K562 (cell line): ENCODE results near the gene KLHL20. TPM values are rescaled to one million over a fixed set of nuclear protein-coding genes. Genes with fewer than 3 reads are reported as not detected.

Experiments used
- ATAC-seq: fragments of 200-7000 bp; cut with Tn5 transposase; 3 replicates; pipeline ENCODE4 v1.9.1; 2020; ENCODE audit warnings: moderate library complexity
- BruUV-seq: library from RNA; stranded (reverse); fragments of 400-500 nt; replicated peaks from 2 replicates; lab custom pipeline; 2021; lab: Mats Ljungman, UMichigan
- CTCF ChIA-PET: fragments of 300-600 bp; formaldehyde crosslinking; extraction: SDS; loops from one replicate; lab custom pipeline; 2021; ENCODE audit warnings: low intra/inter-chr PET ratio; lab: Yijun Ruan, JAX
- POLR2A ChIA-PET: fragments of 300-600, 350-650 bp; sonication (Branson Sonifier 250); formaldehyde crosslinking; extraction: SDS; loops from one replicate; lab custom pipeline; 2021; ENCODE audit warnings: antibody characterized with exemption, inconsistent platforms; lab: Yijun Ruan, JAX
- DNase-seq, 4 experiments: peaks; one replicate each; pipeline versions ENCODE4 v3.0.0 to v3.0.0-alpha.2; 2011 to 2018; ENCODE audit warnings: low spot score in 3 of 4, mixed read lengths in 3 of 4; ENCODE audit errors: extremely low read depth in 1 of 4
- FAIRE-seq: peaks from 2 replicates; lab custom pipeline; 2011; peaks lifted over from hg19 to GRCh38; lab: Jason Lieb, UNC
- H2AFZ ChIP-seq: 2 replicates; pipeline ENCODE4 v1.6.0; 2011; ENCODE audit warnings: low read depth, low read length, control low read depth, inconsistent platforms
- H3K27ac ChIP-seq: fragments of 200-600 bp; 3 replicates; pipeline ENCODE4 v1.8.0; 2011; ENCODE audit warnings: low read depth, mild to moderate bottlenecking, control low read depth, inconsistent platforms, low read length, moderate library complexity, mixed read lengths; ENCODE audit errors: extremely low read depth
- H3K27me3 ChIP-seq, 2 experiments: fragments of 300-600 bp in 1 of 2; 2 replicates in 1 of 2; 3 replicates in 1 of 2; pipeline versions ENCODE4 v1.6.0 to v1.8.0; 2011; ENCODE audit warnings: inconsistent platforms in 2 of 2, low read length in 2 of 2, mild to moderate bottlenecking in 1 of 2, mixed read lengths in 1 of 2, moderate library complexity in 1 of 2; ENCODE audit not compliant: control insufficient read depth in 2 of 2, insufficient read depth in 2 of 2
- H3K36me3 ChIP-seq: fragments of 300-600 bp; 3 replicates; pipeline ENCODE4 v1.8.0; 2011; ENCODE audit warnings: mild to moderate bottlenecking, low read length, inconsistent platforms; ENCODE audit not compliant: control insufficient read depth, insufficient read depth
- H3K4me1 ChIP-seq, 2 experiments: fragments of 200-600 bp in 1 of 2; replicated peaks in 1 of 2; 2 replicates in 1 of 2; 3 replicates in 1 of 2; pipeline versions ENCODE4 v1.5.1 to v1.8.0; 2011; ENCODE audit warnings: inconsistent platforms in 2 of 2, low read length in 2 of 2, mild to moderate bottlenecking in 1 of 2, mixed read lengths in 1 of 2, moderate library complexity in 1 of 2; ENCODE audit not compliant: control insufficient read depth in 2 of 2, insufficient read depth in 2 of 2
- H3K4me2 ChIP-seq: 2 replicates; pipeline ENCODE4 v1.6.1; 2011; ENCODE audit warnings: low read length, control low read depth, inconsistent platforms, mixed read lengths; ENCODE audit not compliant: insufficient read depth
- H3K4me3 ChIP-seq: fragments of 200-600 bp; sonication (generic), shearing (Covaris generic); 2 replicates; pipeline ENCODE4 v1.5.1; 2016; ENCODE audit warnings: control low read depth, inconsistent platforms
- H3K79me2 ChIP-seq: fragments of 200-600 bp; 3 replicates; pipeline ENCODE4 v1.8.0; 2011; ENCODE audit warnings: low read length, inconsistent platforms; ENCODE audit not compliant: control insufficient read depth, insufficient read depth
- H3K9ac ChIP-seq, 2 experiments: 2 replicates each; pipeline versions ENCODE4 v1.6.0 to v1.6.1; 2011; ENCODE audit warnings: low read depth in 2 of 2, low read length in 2 of 2, control low read depth in 1 of 2, inconsistent platforms in 1 of 2, mild to moderate bottlenecking in 1 of 2, mixed read lengths in 1 of 2; ENCODE audit not compliant: insufficient read depth in 1 of 2
- H3K9me1 ChIP-seq: one replicate; pipeline ENCODE4 v1.6.0; 2011; ENCODE audit warnings: inconsistent platforms, mild to moderate bottlenecking, low read length, moderate library complexity; ENCODE audit not compliant: control insufficient read depth, insufficient read depth
- H3K9me3 ChIP-seq: replicated peaks from 2 replicates; pipeline ENCODE4 v1.5.1; 2011; ENCODE audit warnings: low read depth, low read length, inconsistent platforms; ENCODE audit not compliant: control insufficient read depth, insufficient read depth
- H4K20me1 ChIP-seq: replicated peaks from 2 replicates; pipeline ENCODE4 v1.6.1; 2011; ENCODE audit warnings: low read length, inconsistent platforms, mixed read lengths; ENCODE audit not compliant: control insufficient read depth, insufficient read depth
- CHD4 ChIP-seq: fragments of 200-600 bp; sonication (generic); IDR thresholded peaks from 3 replicates; pipeline ENCODE4 v1.6.1; 2012; ENCODE audit warnings: low read depth, mild to moderate bottlenecking, mixed read lengths, low read length, inconsistent platforms; ENCODE audit not compliant: insufficient read depth, insufficient replicate concordance, poor library complexity, severe bottlenecking
- E4F1 ChIP-seq: fragments of 250-450 bp; sonication (Bioruptor Pico); IDR thresholded peaks from 2 replicates; pipeline ENCODE4 v1.5.0; 2021; ENCODE audit warnings: mild to moderate bottlenecking, borderline replicate concordance
- GABPB1 ChIP-seq: sonication (generic); formaldehyde crosslinking; IDR thresholded peaks from 2 replicates; pipeline ENCODE4 v1.8.0; 2022; ENCODE audit warnings: mild to moderate bottlenecking, missing genetic modification reagents
- PATZ1 ChIP-seq: fragments of 250-450 bp; sonication (Bioruptor Pico); IDR thresholded peaks from 2 replicates; pipeline ENCODE4 v1.5.0; 2020; ENCODE audit warnings: mild to moderate bottlenecking, borderline replicate concordance
- ZC3H8 ChIP-seq: fragments of 450-650 bp; IDR thresholded peaks from 2 replicates; pipeline ENCODE4 v1.6.1; 2017
- ZNF121 ChIP-seq: sonication (generic); formaldehyde crosslinking; conservative IDR thresholded peaks from 2 replicates; pipeline ENCODE4 v1.8.0; 2022; ENCODE audit warnings: missing genetic modification reagents
- ZNF445 ChIP-seq: fragments of 250-450 bp; sonication (Bioruptor Pico); IDR thresholded peaks from 2 replicates; pipeline ENCODE4 v1.4.0; 2020; ENCODE audit warnings: low read depth, mild to moderate bottlenecking, moderate library complexity
- ZNF668 ChIP-seq: fragments of 250-450 bp; sonication (Bioruptor Pico); IDR thresholded peaks from 2 replicates; pipeline ENCODE4 v1.8.0; 2022; ENCODE audit warnings: mild to moderate bottlenecking, inconsistent platforms
- WGBS: fragments of 100-300 bp; shearing (Covaris generic); methylation state at CpG from one replicate; pipeline ENCODE4 v1.1.6; 2016; ENCODE audit warnings: low coverage, mixed read lengths; ENCODE audit not compliant: insufficient coverage; ENCODE audit errors: missing lambda C conversion rate; 5-methylcytosine and 5-hydroxymethylcytosine counted together
- in situ Hi-C: fragments of 300-500 bp; cut with MboI; formaldehyde crosslinking; loops from 4 replicates; pipeline ENCODE4 v1.15.0; 2018; ENCODE audit warnings: inconsistent platforms, mixed read lengths
- intact Hi-C: fragments of 100-400 bp; cut with micrococcal nuclease; formaldehyde crosslinking; loops from 2 replicates; pipeline ENCODE4 v1.14.2; 2022
- polyA plus RNA-seq, 8 experiments: library from polyadenylated mRNA; depleted of rRNA in 4 of 8; stranded (reverse) in 5 of 8; unstranded in 3 of 8; fragments of >200 nt; fragmentation: Nextera tagmentation in 2 of 8; fragmentation: Illumina TruSeq in 1 of 8; extraction: Ambion mirVana in 2 of 8; extraction: Trizol in 1 of 8; gene quantifications; 2 replicates each; pipeline versions ENCODE4 v1.2.1 to v1.2.3, GENCODE V29; 2011 to 2014; ENCODE audit warnings: inconsistent platforms in 1 of 8, missing spikeins in 1 of 8
- total RNA-seq, 7 experiments: library from RNA; depleted of rRNA in 6 of 7; stranded (reverse); fragments of >200 nt in 6 of 7; fragmentation: Illumina TruSeq in 2 of 7; extraction: Trizol in 2 of 7; gene quantifications; 2 replicates each; pipeline versions ENCODE4 v1.2.1 to v1.2.3, GENCODE V29; 2011 to 2021; ENCODE audit warnings: low replicate concordance in 1 of 7

The KLHL20 gene
- total and polyA plus RNA-seq, 9 of the 15 experiments (the other 6 are each of a cell fraction or from before 2014, with no cell fraction given) = 8.9 to 23.2 (median 16.8) TPM

GRCh38 chr1:173702736-173703135, 12.0 kb upstream of the KLHL20 start:
- Histone ChIP-seq H3K4me3 (no peak overlapping the region), H3K9me3 (no peaks in the 10 kb centered on the region), H3K27me3 (no peaks in the 10 kb centered on the region), H3K4me1 (no peaks in the 10 kb centered on the region), H3K4me2 (no peak overlapping the region), H3K79me2 (no peaks in the 10 kb centered on the region), H2AFZ (no peak overlapping the region), H3K36me3 (no peaks in the 10 kb centered on the region), H4K20me1 (no peaks in the 10 kb centered on the region), H3K9me1 (no peaks in the 10 kb centered on the region), H3K27ac (no peak overlapping the region), H3K9ac (no peak overlapping the region)
- in situ Hi-C loops = no loop called here
- ChIA-PET POLR2A (interaction anchor here (2.6 kb wide), 1 partner anchor 12 kb away, joined by 15 read pairs; the partner anchor contains the start of gene KLHL20), CTCF (no interaction called here)
- TF ChIP-seq PATZ1 (CRISPR knock-in tag) (no peak), ZNF668 (CRISPR knock-in tag) (no peak), GABPB1 (CRISPR knock-in tag) (no peak), ZNF121 (CRISPR knock-in tag) (peak; percentile 83), E4F1 (CRISPR knock-in tag) (no peak), CHD4 (no peak), ZC3H8 (no peak), ZNF445 (no peak)
- no peak for DNase-seq
- FAIRE-seq = no peak
- intact Hi-C loops = no loop called here
- ATAC-seq = no peak
- 50% methylated on average over 1 of the region's 1 CpG for WGBS
- BruUV-seq = no TSS peak
